SK-N-MC (cell line): ENCODE measurements around the gene DDX56.

Source experiments
- DNase-seq: peaks from one replicate; pipeline ENCODE4 v3.0.0-alpha.2; 2011; ENCODE audit warnings: low read depth, low spot score
- H3K27ac ChIP-seq: fragments of 200-600 bp; sonication (generic); 2 replicates; pipeline ENCODE4 v1.5.1; 2016; ENCODE audit warnings: mixed run types
- H3K36me3 ChIP-seq: fragments of 200-600 bp; sonication (generic); 2 replicates; pipeline ENCODE4 v1.6.1; 2017; ENCODE audit warnings: antibody characterized with exemption, low read length, mixed read lengths; ENCODE audit not compliant: insufficient read depth
- H3K4me3 ChIP-seq: fragments of 200-600 bp; sonication (generic); 2 replicates; pipeline ENCODE4 v1.5.1; 2016
- H3K9ac ChIP-seq: fragments of 200-600 bp; sonication (generic); 2 replicates; pipeline ENCODE4 v1.8.0; 2017; ENCODE audit warnings: mixed run types, mixed read lengths; ENCODE audit not compliant: insufficient read length
- H3K9me3 ChIP-seq: fragments of 200-600 bp; sonication (generic); 2 replicates; pipeline ENCODE4 v1.6.1; 2017; ENCODE audit warnings: low read depth, mild to moderate bottlenecking, antibody characterized with exemption, low read length, moderate library complexity, mixed read lengths
- EZH2 ChIP-seq: fragments of 200-600 bp; sonication (generic); IDR thresholded peaks from one replicate; pipeline ENCODE4 v1.6.1; 2017; ENCODE audit warnings: antibody characterized with exemption
- FOXP2 ChIP-seq: optimal IDR thresholded peaks from 2 replicates; pipeline ENCODE3; 2011; ENCODE audit warnings: mild to moderate bottlenecking, moderate library complexity; ENCODE audit not compliant: insufficient read depth; ENCODE audit errors: extremely low read length, control extremely low read depth
- POLR2AphosphoS5 ChIP-seq: IDR thresholded peaks from 2 replicates; pipeline ENCODE4 v1.6.1; 2012; ENCODE audit warnings: mild to moderate bottlenecking, low read depth, low read length, borderline replicate concordance

Gene DDX56

GRCh38 chr7:44541876-44542610 is 31.7 kb downstream of the DDX56 start:
- H3K27ac ChIP-seq = no peak overlapping the region
- H3K36me3 ChIP-seq = no peaks in the 10 kb centered on the region
- H3K4me3 ChIP-seq = no peak overlapping the region
- DNase-seq = no peak
- H3K9me3 ChIP-seq = no peaks in the 10 kb centered on the region
- TF ChIP-seq FOXP2 (no peak), EZH2 (no peak), POLR2AphosphoS5 (no peak)
- no peak overlapping the region for H3K9ac ChIP-seq

- Histone ChIP-seq H3K27ac (no peak within 1 kb of the TSS), H3K9ac (no peak within 1 kb of the TSS), H3K4me3 (no peak within 1 kb of the TSS), H3K9me3 (no peaks in the 10 kb centered on the region), H3K36me3 (no peaks in the 10 kb centered on the region)
- TF ChIP-seq EZH2 = no peak
- TF ChIP-seq FOXP2 = no peak
- no peak for TF ChIP-seq POLR2AphosphoS5
- DNase-seq = no peak
Measured at GRCh38 chr7:44541028-44541869, 32.5 kb downstream of the DDX56 start, which contains the start of gene NPC1L1. TSS of gene NPC1L1 (minus strand) at chr7:44541330. CDS start at chr7:44541259, 71 bp downstream.

- no peak overlapping the region for H3K4me3 ChIP-seq
- no peak overlapping the region for H3K27ac ChIP-seq
- no peak for DNase-seq
- no peak overlapping the region for H3K9ac ChIP-seq
- H3K36me3 ChIP-seq = no peaks in the 10 kb centered on the region
- TF ChIP-seq EZH2 = no peak
- no peak for TF ChIP-seq FOXP2
- no peaks in the 10 kb centered on the region for H3K9me3 ChIP-seq
Measured at GRCh38 chr7:44540592-44541027, 33.1 kb downstream of the DDX56 start.

- Histone ChIP-seq H3K4me3 (no peak overlapping the region), H3K9ac (no peak overlapping the region), H3K27ac (no peak overlapping the region), H3K36me3 (no peaks in the 10 kb centered on the region), H3K9me3 (no peaks in the 10 kb centered on the region)
- TF ChIP-seq FOXP2 = no peak
- TF ChIP-seq EZH2 = no peak
- TF ChIP-seq POLR2AphosphoS5 = no peak
- no peak for DNase-seq
Measured at GRCh38 chr7:44539669-44540506, 33.8 kb downstream of the DDX56 start.

- no peak for DNase-seq
- Histone ChIP-seq H3K9ac (no peak overlapping the region), H3K9me3 (no peaks in the 10 kb centered on the region), H3K36me3 (no peaks in the 10 kb centered on the region), H3K4me3 (no peak overlapping the region), H3K27ac (no peak overlapping the region)
- TF ChIP-seq FOXP2 (no peak), POLR2AphosphoS5 (no peak), EZH2 (no peak)
Measured at GRCh38 chr7:44538798-44539668, 34.7 kb downstream of the DDX56 start.

GRCh38 chr7:44538093-44538797 is 35.5 kb downstream of the DDX56 start:
- no peak for DNase-seq
- Histone ChIP-seq H3K27ac (no peak overlapping the region), H3K4me3 (no peak overlapping the region), H3K9ac (no peak overlapping the region), H3K9me3 (no peaks in the 10 kb centered on the region), H3K36me3 (no peaks in the 10 kb centered on the region)
- TF ChIP-seq EZH2 (no peak), FOXP2 (no peak), POLR2AphosphoS5 (no peak)

- Histone ChIP-seq H3K36me3 (no peaks in the 10 kb centered on the region), H3K4me3 (no peak overlapping the region), H3K9ac (no peak overlapping the region), H3K9me3 (no peaks in the 10 kb centered on the region), H3K27ac (no peak overlapping the region)
- no peak for DNase-seq
- no peak for TF ChIP-seq FOXP2
- no peak for TF ChIP-seq POLR2AphosphoS5
- TF ChIP-seq EZH2 = no peak
Measured at GRCh38 chr7:44537442-44537841, 36.3 kb downstream of the DDX56 start.
